ENCODE data around the gene FBXO45.
"Not testable (repeated sequence)": the region's sequence is repeated elsewhere in the genome, so short reads cannot be mapped to it uniquely, and the experiment has no call there.

Gene FBXO45

GRCh38 chr3:196636369-196637349 is 68.2 kb downstream of the FBXO45 start:
- Histone ChIP-seq H3K27ac (peak overlapping the region in 6 of 21 experiments; percentile 3 to 55 (median 50)), H3K4me3 (peak overlapping the region in 1 of 7 experiments; percentile 2)

GRCh38 chr3:196637941-196638340 is 69.5 kb downstream of the FBXO45 start:
- H3K27ac ChIP-seq = peak overlapping the region in 2 of 21 experiments; percentile 58 to 93
- not testable (repeated sequence) for H3K4me3 ChIP-seq
